Aorta (tissue), 5 donors: ENCODE results near the gene BPTF. TPM values are rescaled to one million over a fixed set of nuclear protein-coding genes. Genes with fewer than 3 reads are reported as not detected.

Source experiments
- ATAC-seq: fragments of 200-7000 bp; cut with Tn5 transposase; one replicate; pipeline ENCODE4 v1.9.1; 2022; ENCODE audit warnings: moderate library complexity; ENCODE audit not compliant: low FRiP score
- DNase-seq, 2 donors: peaks; one replicate each; pipeline ENCODE4 v3.0.0-alpha.2; 2020
- H3K27ac ChIP-seq, 2 donors: one replicate each; pipeline ENCODE4 v1.5.1; 2013; ENCODE audit warnings: low read length in 2 of 2, mild to moderate bottlenecking in 2 of 2, moderate library complexity in 2 of 2, control low read depth in 1 of 2, inconsistent platforms in 1 of 2, low read depth in 1 of 2
- H3K27me3 ChIP-seq, 2 donors: one replicate each; pipeline ENCODE4 v1.6.1; 2013; ENCODE audit warnings: control low read depth in 1 of 2, low read length in 1 of 2, mild to moderate bottlenecking in 1 of 2, moderate library complexity in 1 of 2; ENCODE audit not compliant: insufficient read depth in 2 of 2, control insufficient read depth in 1 of 2
- H3K36me3 ChIP-seq, 2 donors: one replicate each; pipeline ENCODE4 v1.6.1; 2013; ENCODE audit warnings: control low read depth in 1 of 2, low read length in 1 of 2, mild to moderate bottlenecking in 1 of 2; ENCODE audit not compliant: insufficient read depth in 2 of 2, control insufficient read depth in 1 of 2
- H3K4me1 ChIP-seq, 2 donors: one replicate each; pipeline ENCODE4 v1.6.1; 2013; ENCODE audit warnings: low read length in 2 of 2, control low read depth in 1 of 2, mild to moderate bottlenecking in 1 of 2, moderate library complexity in 1 of 2; ENCODE audit not compliant: insufficient read depth in 2 of 2, control insufficient read depth in 1 of 2
- H3K4me3 ChIP-seq, 2 donors: one replicate each; pipeline ENCODE4 v1.5.1; 2013; ENCODE audit warnings: low read length in 2 of 2, control low read depth in 1 of 2, mild to moderate bottlenecking in 1 of 2
- H3K9me3 ChIP-seq: one replicate; pipeline ENCODE4 v1.6.1; 2013; ENCODE audit warnings: mild to moderate bottlenecking, low read length; ENCODE audit not compliant: control insufficient read depth
- WGBS, 2 donors: extraction: QIAGEN DNeasy Blood & Tissue Kit; methylation state at CpG; one replicate each; pipeline ENCODE4 v1.1.7; 2013; 5-methylcytosine and 5-hydroxymethylcytosine counted together
- intact Hi-C, 2 donors: fragments of 100-400 bp; cut with DNase I; formaldehyde crosslinking; loops; one replicate each; pipeline versions ENCODE4 v1.14.2 to v1.15.0; 2022
- polyA plus RNA-seq, 2 donors: library from polyadenylated mRNA; stranded (reverse); fragments of 200-250 nt; gene quantifications; one replicate each; pipeline ENCODE4 v1.2.3, GENCODE V29; 2013
- total RNA-seq, 2 donors: library from RNA; stranded (reverse); fragmentation: NEBNext Ultra II Directional; extraction: Animal tissue kit (Norgen Biotek cat#: 25700); gene quantifications; one replicate each; pipeline ENCODE4 v1.2.1, GENCODE V29; 2021
- donor health status: healthy with polysubstance abuse.
- donor health status: Bipolar disorder and iron deficiency.
- donor health status: DM: no; HTN: no; CAD: no.
- donor health status: DM: no; HTN: no; CAD: no.
- donor health status: DM: yes; HTN: yes; CAD: no.

BPTF gene
- total and polyA plus RNA-seq, 4 donors: 17.8 to 121 (median 54.2) TPM

GRCh38 chr17:67831268-67831667 is 6.0 kb downstream of the BPTF start:
- H3K4me1 ChIP-seq: peaks cover 0 to 3% of the 10 kb centered on the region in 2 donors

GRCh38 chr17:67833134-67833533 is 7.8 kb downstream of the BPTF start:
- no peak for ATAC-seq
- H3K27ac ChIP-seq: no peak overlapping the region
- H3K36me3 ChIP-seq: no peaks in the 10 kb centered on the region
- peaks cover 0 to 1% of the 10 kb centered on the region in 2 donors for H3K4me1 ChIP-seq
- WGBS, 2 donors: 84 to 86% methylated on average over 3 of the region's 3 CpGs
- H3K27me3 ChIP-seq: no peaks in the 10 kb centered on the region
- H3K4me3 ChIP-seq: no peak overlapping the region
- no peak for DNase-seq
- no peaks in the 10 kb centered on the region for H3K9me3 ChIP-seq
- intact Hi-C loops: no loop called here

More at GRCh38 chr17:67831268-67831667, 6.0 kb downstream of the BPTF start:
- Histone ChIP-seq H3K36me3 (no peaks in the 10 kb centered on the region), H3K27me3 (no peaks in the 10 kb centered on the region), H3K27ac (no peak overlapping the region), H3K4me3 (no peak overlapping the region), H3K9me3 (no peaks in the 10 kb centered on the region)
- intact Hi-C loops: no loop called here
- no peak for ATAC-seq
- no peak for DNase-seq
- WGBS, 2 donors: 76 to 82% methylated on average over 4 of the region's 4 CpGs

GRCh38 chr17:67833946-67834631 is 8.8 kb downstream of the BPTF start:
- ATAC-seq: no peak
- Histone ChIP-seq H3K36me3 (no peaks in the 10 kb centered on the region), H3K9me3 (no peaks in the 10 kb centered on the region), H3K27me3 (no peaks in the 10 kb centered on the region), H3K4me1 (no peaks in the 10 kb centered on the region), H3K4me3 (no peak overlapping the region), H3K27ac (no peak overlapping the region)
- no peak for DNase-seq
- 83 to 90% methylated on average over 3 of the region's 3 CpGs for WGBS, 2 donors
- intact Hi-C loops: no loop called here

GRCh38 chr17:67834634-67835033 is 9.3 kb downstream of the BPTF start:
- no peak overlapping the region for H3K27ac ChIP-seq
- no peaks in the 10 kb centered on the region for H3K9me3 ChIP-seq
- H3K4me1 ChIP-seq: no peaks in the 10 kb centered on the region
- ATAC-seq (no peak), DNase-seq (no peak)
- intact Hi-C loops: no loop called here
- H3K4me3 ChIP-seq: no peak overlapping the region
- no peaks in the 10 kb centered on the region for H3K27me3 ChIP-seq
- WGBS, 2 donors: 95 to 99% methylated on average over 2 of the region's 2 CpGs
- no peaks in the 10 kb centered on the region for H3K36me3 ChIP-seq

- H3K27me3 ChIP-seq: no peaks in the 10 kb centered on the region
- no peaks in the 10 kb centered on the region for H3K4me1 ChIP-seq
- ATAC-seq (no peak), DNase-seq (no peak)
- intact Hi-C loops: no loop called here
- no peaks in the 10 kb centered on the region for H3K36me3 ChIP-seq
- no peak overlapping the region for H3K4me3 ChIP-seq
- no peak overlapping the region for H3K27ac ChIP-seq
- H3K9me3 ChIP-seq: no peaks in the 10 kb centered on the region
- 9 to 11% methylated on average over 4 of the region's 4 CpGs for WGBS, 2 donors
These were observed 11.1 kb downstream of the BPTF start for GRCh38 chr17:67836205-67836987.

- no peaks in the 10 kb centered on the region for H3K27me3 ChIP-seq
- no peak overlapping the region for H3K27ac ChIP-seq
- DNase-seq: no peak
- ATAC-seq: no peak
- WGBS, 2 donors: 98% methylated on average over 2 of the region's 2 CpGs
- intact Hi-C loops: no loop called here
- H3K4me3 ChIP-seq: no peak overlapping the region
- no peaks in the 10 kb centered on the region for H3K4me1 ChIP-seq
- no peaks in the 10 kb centered on the region for H3K36me3 ChIP-seq
- no peaks in the 10 kb centered on the region for H3K9me3 ChIP-seq
These were observed 12.7 kb downstream of the BPTF start for GRCh38 chr17:67837965-67838364.

GRCh38 chr17:67838538-67838937 is 13.2 kb downstream of the BPTF start:
- H3K4me1 ChIP-seq: no peaks in the 10 kb centered on the region

GRCh38 chr17:67841992-67842391 is 16.7 kb downstream of the BPTF start:
- no peaks in the 10 kb centered on the region for H3K36me3 ChIP-seq
- WGBS, 2 donors: 97 to 98% methylated on average over 2 of the region's 2 CpGs
- no peak overlapping the region for H3K27ac ChIP-seq
- H3K27me3 ChIP-seq: no peaks in the 10 kb centered on the region
- intact Hi-C loops: no loop called here
- no peak overlapping the region for H3K4me3 ChIP-seq
- no peaks in the 10 kb centered on the region for H3K4me1 ChIP-seq
- no peaks in the 10 kb centered on the region for H3K9me3 ChIP-seq
- ATAC-seq (no peak), DNase-seq (no peak)

More at GRCh38 chr17:67838538-67838937, 13.2 kb downstream of the BPTF start:
- H3K36me3 ChIP-seq: no peaks in the 10 kb centered on the region
- H3K27ac ChIP-seq: no peak overlapping the region
- DNase-seq: no peak
- H3K9me3 ChIP-seq: no peaks in the 10 kb centered on the region
- 83% methylated on average over 3 of the region's 3 CpGs for WGBS, 2 donors
- no peak overlapping the region for H3K4me3 ChIP-seq
- intact Hi-C loops: no loop called here
- no peaks in the 10 kb centered on the region for H3K27me3 ChIP-seq
- no peak for ATAC-seq

- no peak for DNase-seq
These were observed 17.3 kb downstream of the BPTF start for GRCh38 chr17:67842648-67843047.

More at GRCh38 chr17:67842648-67843047, 17.3 kb downstream of the BPTF start:
- Histone ChIP-seq H3K4me1 (no peaks in the 10 kb centered on the region), H3K9me3 (no peaks in the 10 kb centered on the region), H3K27me3 (no peaks in the 10 kb centered on the region), H3K27ac (no peak overlapping the region), H3K4me3 (no peak overlapping the region), H3K36me3 (no peaks in the 10 kb centered on the region)
- intact Hi-C loops: no loop called here
- ATAC-seq: no peak
